ENCODE results near the gene ZBTB7C.

Gene ZBTB7C

GRCh38 chr18:48068916-48069445 lies 340.2 kb downstream of the ZBTB7C start:
- DNase-seq (ENCODE audit: low read depth in 2 of 3, low spot score in 1 of 3) = no peak

GRCh38 chr18:48066225-48066652 lies 342.9 kb downstream of the ZBTB7C start:
- no peak for DNase-seq (ENCODE audit: low read depth in 2 of 3, low spot score in 1 of 3)

GRCh38 chr18:48065601-48065995 lies 343.6 kb downstream of the ZBTB7C start:
- no peak for DNase-seq (ENCODE audit: low read depth in 2 of 3, low spot score in 1 of 3)

- no peak for DNase-seq (ENCODE audit: low read depth in 2 of 3, low spot score in 1 of 3)
These were observed 344.1 kb downstream of the ZBTB7C start for GRCh38 chr18:48064978-48065600.

- DNase-seq (ENCODE audit: low read depth in 2 of 3, low spot score in 1 of 3) = no peak
These were observed 347.2 kb downstream of the ZBTB7C start for GRCh38 chr18:48061781-48062570.

GRCh38 chr18:48060970-48061369 lies 348.2 kb downstream of the ZBTB7C start:
- DNase-seq (ENCODE audit: low read depth in 2 of 3, low spot score in 1 of 3) = no peak

GRCh38 chr18:48060346-48060745 lies 348.8 kb downstream of the ZBTB7C start:
- no peak for DNase-seq (ENCODE audit: low read depth in 2 of 3, low spot score in 1 of 3)

- no peak for DNase-seq (ENCODE audit: low read depth in 2 of 3, low spot score in 1 of 3)
These were observed 349.6 kb downstream of the ZBTB7C start for GRCh38 chr18:48059455-48060010.

- no peak for DNase-seq (ENCODE audit: low read depth in 2 of 3, low spot score in 1 of 3)
These were observed 350.7 kb downstream of the ZBTB7C start for GRCh38 chr18:48058486-48058885.

GRCh38 chr18:48057018-48057417 lies 352.2 kb downstream of the ZBTB7C start:
- no peak for DNase-seq (ENCODE audit: low read depth in 2 of 3, low spot score in 1 of 3)

GRCh38 chr18:48055351-48055750 lies 353.8 kb downstream of the ZBTB7C start:
- no peak for DNase-seq (ENCODE audit: low read depth in 2 of 3, low spot score in 1 of 3)

GRCh38 chr18:48053881-48054816 lies 355.0 kb downstream of the ZBTB7C start:
- no peak for DNase-seq (ENCODE audit: low read depth in 2 of 3, low spot score in 1 of 3)

- no peak for DNase-seq (ENCODE audit: low read depth in 2 of 3, low spot score in 1 of 3)
These were observed 356.3 kb downstream of the ZBTB7C start for GRCh38 chr18:48052842-48053241.

GRCh38 chr18:48051945-48052840 lies 357.0 kb downstream of the ZBTB7C start:
- DNase-seq (ENCODE audit: low read depth in 2 of 3, low spot score in 1 of 3) = no peak

- no peak for DNase-seq (ENCODE audit: low read depth in 2 of 3, low spot score in 1 of 3)
These were observed 359.0 kb downstream of the ZBTB7C start for GRCh38 chr18:48050176-48050575.

- DNase-seq (ENCODE audit: low read depth in 2 of 3, low spot score in 1 of 3) = no peak
These were observed 359.4 kb downstream of the ZBTB7C start for GRCh38 chr18:48049757-48050156.

- DNase-seq (ENCODE audit: low read depth in 2 of 3, low spot score in 1 of 3) = no peak
These were observed 360.9 kb downstream of the ZBTB7C start for GRCh38 chr18:48048251-48048650.

- DNase-seq (ENCODE audit: low read depth in 2 of 3, low spot score in 1 of 3) = no peak
These were observed 362.3 kb downstream of the ZBTB7C start for GRCh38 chr18:48046843-48047242.

- no peak for DNase-seq (ENCODE audit: low read depth in 2 of 3, low spot score in 1 of 3)
These were observed 363.4 kb downstream of the ZBTB7C start for GRCh38 chr18:48045744-48046143.

- no peak for DNase-seq (ENCODE audit: low read depth in 2 of 3, low spot score in 1 of 3)
These were observed 364.2 kb downstream of the ZBTB7C start for GRCh38 chr18:48044944-48045343.

Measured in stimulated activated CD4-positive, alpha-beta T cell treated with anti-CD3 and anti-CD28 coated beads, Interleukin-12 subunit alpha, Interleukin-12 subunit beta, amount 100 ng/mL, for 48 hours (primary cell).